Mesothelial cell of epicardium (in vitro differentiated cells): ENCODE measurements around the gene TUBAL3. TPM values are rescaled to one million over a fixed set of nuclear protein-coding genes. Genes with fewer than 3 reads are reported as not detected.
A peak's percentile ranks its signal among the peaks of the same experiment; 100 is the strongest.

Experiments used
- DNase-seq, 2 experiments: peaks; one replicate each; pipeline ENCODE4 v3.0.0; 2021; ENCODE audit warnings: low spot score in 2 of 2; ENCODE audit not compliant: unreplicated experiment in 2 of 2
- H3K27ac Mint-ChIP-seq: 2 replicates; pipeline ENCODE4 v1.8.0; 2021; ENCODE audit warnings: mixed read lengths
- H3K27me3 Mint-ChIP-seq: 2 replicates; pipeline ENCODE4 v1.8.0; 2021; ENCODE audit warnings: low read depth, mixed read lengths
- H3K36me3 Mint-ChIP-seq: 2 replicates; pipeline ENCODE4 v1.8.0; 2021; ENCODE audit warnings: mixed read lengths
- H3K4me1 Mint-ChIP-seq: 2 replicates; pipeline ENCODE4 v1.8.0; 2021; ENCODE audit warnings: mixed read lengths
- H3K4me3 Mint-ChIP-seq: 2 replicates; pipeline ENCODE4 v1.8.0; 2021; ENCODE audit warnings: mild to moderate bottlenecking, moderate library complexity, mixed read lengths
- H3K9me3 Mint-ChIP-seq: 2 replicates; pipeline ENCODE4 v1.8.0; 2021; ENCODE audit warnings: mixed read lengths
- CTCF ChIP-seq: fragments of 200-600 bp; sonication (generic); IDR thresholded peaks from one replicate; pipeline ENCODE4 v1.5.0; 2021; ENCODE audit warnings: antibody characterized with exemption; ENCODE audit not compliant: unreplicated experiment
- total RNA-seq: library from RNA; stranded (reverse); gene quantifications from 3 replicates; pipeline ENCODE4 v1.2.1, GENCODE V29; 2021

Gene TUBAL3
- total RNA-seq, 1 donor from 2014 or later, result 0.11 TPM

GRCh38 chr10:5443429-5443828 lies 38.8 kb upstream of the TUBAL3 start:
- Mint-ChIP-seq H3K27me3 (no peaks in the 10 kb centered on the region), H3K9me3 (no peaks in the 10 kb centered on the region), H3K4me1 (peaks cover 36% of the 10 kb centered on the region), H3K36me3 (no peaks in the 10 kb centered on the region), H3K4me3 (no peak overlapping the region), H3K27ac (peak overlapping the region; percentile 44)
- no peak for TF ChIP-seq CTCF
- DNase-seq, result no peak

GRCh38 chr10:5442990-5443370 lies 38.4 kb upstream of the TUBAL3 start:
- no peak overlapping the region for H3K27ac Mint-ChIP-seq
- peaks cover 33% of the 10 kb centered on the region for H3K4me1 Mint-ChIP-seq
- H3K4me3 Mint-ChIP-seq, result no peak overlapping the region
- H3K9me3 Mint-ChIP-seq, result no peaks in the 10 kb centered on the region
- no peaks in the 10 kb centered on the region for H3K36me3 Mint-ChIP-seq
- no peak for DNase-seq
- no peak for TF ChIP-seq CTCF
- H3K27me3 Mint-ChIP-seq, result no peaks in the 10 kb centered on the region

GRCh38 chr10:5442065-5442989 lies 37.7 kb upstream of the TUBAL3 start:
- Mint-ChIP-seq H3K27ac (no peak overlapping the region), H3K4me3 (no peak overlapping the region), H3K36me3 (no peaks in the 10 kb centered on the region), H3K27me3 (no peaks in the 10 kb centered on the region), H3K9me3 (no peaks in the 10 kb centered on the region), H3K4me1 (peaks cover 39% of the 10 kb centered on the region)
- peak; percentile 77 for TF ChIP-seq CTCF
- no peak for DNase-seq

- no peaks in the 10 kb centered on the region for H3K9me3 Mint-ChIP-seq
- peaks cover 37% of the 10 kb centered on the region for H3K4me1 Mint-ChIP-seq
- no peak overlapping the region for H3K27ac Mint-ChIP-seq
- H3K36me3 Mint-ChIP-seq, result no peaks in the 10 kb centered on the region
- TF ChIP-seq CTCF, result no peak
- no peak overlapping the region for H3K4me3 Mint-ChIP-seq
- DNase-seq, result no peak
- no peaks in the 10 kb centered on the region for H3K27me3 Mint-ChIP-seq
Observed at GRCh38 chr10:5441106-5441505, 36.5 kb upstream of the TUBAL3 start.

GRCh38 chr10:5440206-5440605 lies 35.6 kb upstream of the TUBAL3 start:
- DNase-seq, result no peak
- no peak for TF ChIP-seq CTCF
- Mint-ChIP-seq H3K27ac (no peak overlapping the region), H3K4me3 (no peak overlapping the region), H3K27me3 (no peaks in the 10 kb centered on the region), H3K4me1 (peaks cover 33% of the 10 kb centered on the region), H3K36me3 (no peaks in the 10 kb centered on the region), H3K9me3 (no peaks in the 10 kb centered on the region)
